Astrocyte (in vitro differentiated cells and primary cell): ENCODE results near the gene CD79A.

Experiments
- EZH2 ChIP-seq: IDR thresholded peaks from 2 replicates; pipeline ENCODE4 v1.6.1; 2012; ENCODE audit warnings: mild to moderate bottlenecking, low read length, inconsistent platforms; ENCODE audit not compliant: insufficient read depth
- TF ChIP-seq, protein P1 (sequence below): IDR thresholded peaks from 2 replicates; pipeline ENCODE4 v1.5.1; 2011; ENCODE audit warnings: low read depth, mild to moderate bottlenecking, inconsistent platforms, low read length, moderate library complexity; ENCODE audit not compliant: insufficient read depth

DNA sequence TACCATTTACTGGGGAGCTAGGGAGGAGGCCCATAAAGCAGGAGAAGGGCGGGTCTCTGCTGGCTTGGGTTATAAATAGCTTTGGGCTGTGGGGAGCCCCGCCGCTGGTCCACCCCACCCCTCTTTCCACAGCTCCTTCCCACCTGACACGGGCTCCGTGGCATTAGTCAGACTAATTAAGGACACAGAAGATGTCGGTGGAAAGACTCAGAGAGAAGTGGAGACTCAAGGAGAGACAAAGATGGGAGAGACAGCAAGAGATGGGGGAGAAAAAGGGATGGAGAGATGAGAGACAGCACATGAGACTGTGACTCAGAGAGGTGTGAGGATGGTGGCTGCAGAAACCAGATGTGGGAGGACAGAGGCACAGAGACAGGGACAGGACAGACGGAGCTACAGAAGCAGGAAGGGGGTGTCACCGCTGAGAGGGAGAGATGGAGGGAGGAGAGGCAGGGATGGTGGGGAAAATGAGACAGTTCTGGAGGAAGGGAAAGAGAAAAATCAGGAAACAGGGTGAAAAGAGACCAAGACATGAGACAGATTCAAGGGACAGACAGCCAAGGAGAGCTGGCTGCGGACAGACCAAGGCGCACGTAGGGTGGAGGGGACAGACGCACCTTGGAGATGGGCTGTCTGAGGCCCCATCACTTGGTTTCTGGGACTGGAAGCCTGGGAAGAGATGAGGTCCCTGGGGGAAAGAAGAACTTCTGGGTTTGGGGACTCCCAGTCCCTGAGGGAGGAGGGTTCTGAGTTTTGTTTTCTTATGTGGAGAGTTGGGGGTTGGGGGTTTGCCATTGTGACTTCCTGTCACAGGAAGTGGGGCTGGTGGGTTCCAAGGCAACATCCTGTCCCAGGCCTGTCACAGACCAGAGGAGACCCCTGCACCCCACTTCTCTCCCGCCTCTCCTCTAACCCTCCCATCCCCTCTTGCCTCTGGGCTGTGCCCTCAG is 10.0 kb downstream of the CD79A start:
- no peak for TF ChIP-seq EZH2
- TF ChIP-seq, protein P1, sequence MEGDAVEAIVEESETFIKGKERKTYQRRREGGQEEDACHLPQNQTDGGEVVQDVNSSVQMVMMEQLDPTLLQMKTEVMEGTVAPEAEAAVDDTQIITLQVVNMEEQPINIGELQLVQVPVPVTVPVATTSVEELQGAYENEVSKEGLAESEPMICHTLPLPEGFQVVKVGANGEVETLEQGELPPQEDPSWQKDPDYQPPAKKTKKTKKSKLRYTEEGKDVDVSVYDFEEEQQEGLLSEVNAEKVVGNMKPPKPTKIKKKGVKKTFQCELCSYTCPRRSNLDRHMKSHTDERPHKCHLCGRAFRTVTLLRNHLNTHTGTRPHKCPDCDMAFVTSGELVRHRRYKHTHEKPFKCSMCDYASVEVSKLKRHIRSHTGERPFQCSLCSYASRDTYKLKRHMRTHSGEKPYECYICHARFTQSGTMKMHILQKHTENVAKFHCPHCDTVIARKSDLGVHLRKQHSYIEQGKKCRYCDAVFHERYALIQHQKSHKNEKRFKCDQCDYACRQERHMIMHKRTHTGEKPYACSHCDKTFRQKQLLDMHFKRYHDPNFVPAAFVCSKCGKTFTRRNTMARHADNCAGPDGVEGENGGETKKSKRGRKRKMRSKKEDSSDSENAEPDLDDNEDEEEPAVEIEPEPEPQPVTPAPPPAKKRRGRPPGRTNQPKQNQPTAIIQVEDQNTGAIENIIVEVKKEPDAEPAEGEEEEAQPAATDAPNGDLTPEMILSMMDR, result no peak
